HG02571 (cell line): ENCODE results near the gene CNTNAP3B.
"Not testable (repeated sequence)": the region's sequence is repeated elsewhere in the genome, so short reads cannot be mapped to it uniquely, and the experiment has no call there.

Source experiments
- ATAC-seq: cut with Tn5 transposase; IDR thresholded peaks from one replicate; pipeline ENCODE4 v1.9.1; 2021; ENCODE audit warnings: mild to moderate bottlenecking, moderate library complexity; ENCODE audit not compliant: unreplicated experiment

The CNTNAP3B gene

GRCh38 chr9:41977965-41978600 is 151.1 kb downstream of the CNTNAP3B start:
- ATAC-seq = not testable (repeated sequence)

DNA sequence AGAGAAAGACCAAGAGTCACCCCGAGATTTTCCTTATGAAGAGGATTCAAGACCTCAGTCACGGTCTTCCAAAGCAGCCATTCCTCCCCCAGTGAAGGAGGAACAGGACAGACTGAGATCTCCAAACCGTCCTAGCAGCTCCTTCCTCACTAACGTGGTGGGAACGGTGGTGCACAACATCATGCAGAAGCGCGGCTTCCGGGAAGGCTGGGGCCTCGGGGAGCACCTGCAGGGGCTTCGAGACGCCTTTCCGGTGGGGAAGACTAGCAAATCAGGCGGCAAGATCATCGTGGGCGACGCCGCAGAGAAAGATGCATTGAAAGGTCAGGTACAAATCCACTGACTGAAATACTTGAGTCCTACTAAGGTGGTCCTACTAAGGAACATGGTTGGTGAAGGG is 154.3 kb downstream of the CNTNAP3B start:
- not testable (repeated sequence) for ATAC-seq

DNA sequence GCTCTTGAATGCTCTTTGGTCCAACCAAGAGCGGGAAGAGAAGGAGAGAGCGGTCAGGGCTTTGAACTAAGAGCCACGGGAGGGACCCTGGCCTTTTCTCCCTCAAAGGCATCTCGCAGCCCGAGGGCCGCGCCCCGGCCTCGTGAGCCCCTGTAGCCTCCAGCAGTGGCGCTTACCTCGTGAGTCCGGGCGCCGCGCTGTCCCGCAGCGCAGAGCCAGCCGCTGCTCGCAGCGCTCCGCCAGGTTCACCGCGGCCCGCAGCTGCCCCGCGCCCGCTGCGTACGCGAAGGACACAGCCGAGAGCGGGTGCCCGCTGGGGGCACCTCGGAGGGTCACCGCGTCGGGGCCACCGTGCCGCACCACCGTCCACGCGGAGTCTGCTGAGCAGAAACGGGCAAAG is 176.2 kb downstream of the CNTNAP3B start:
- ATAC-seq = not testable (repeated sequence)

- ATAC-seq = not testable (repeated sequence)
Observed at GRCh38 chr9:41941738-41942137, 187.5 kb downstream of the CNTNAP3B start.

DNA sequence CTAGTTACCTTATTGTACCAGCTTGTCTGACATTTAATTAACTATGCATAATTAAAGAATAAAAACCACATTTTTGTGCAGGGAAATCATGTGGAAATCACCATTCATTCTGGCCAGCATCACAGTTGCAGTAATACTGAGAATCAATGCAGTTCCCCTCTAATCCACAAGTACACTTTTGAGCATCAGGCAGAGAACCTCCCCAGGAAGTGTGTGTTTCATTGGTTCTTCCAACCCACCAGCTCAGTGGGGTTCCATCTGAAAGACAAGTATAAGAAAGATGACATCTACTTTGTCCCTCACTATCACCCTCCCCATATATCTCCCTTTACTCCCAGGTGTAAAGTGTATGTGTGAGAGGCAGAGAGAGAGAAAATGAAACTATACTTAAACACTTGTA is 191.1 kb downstream of the CNTNAP3B start:
- not testable (repeated sequence) for ATAC-seq

DNA sequence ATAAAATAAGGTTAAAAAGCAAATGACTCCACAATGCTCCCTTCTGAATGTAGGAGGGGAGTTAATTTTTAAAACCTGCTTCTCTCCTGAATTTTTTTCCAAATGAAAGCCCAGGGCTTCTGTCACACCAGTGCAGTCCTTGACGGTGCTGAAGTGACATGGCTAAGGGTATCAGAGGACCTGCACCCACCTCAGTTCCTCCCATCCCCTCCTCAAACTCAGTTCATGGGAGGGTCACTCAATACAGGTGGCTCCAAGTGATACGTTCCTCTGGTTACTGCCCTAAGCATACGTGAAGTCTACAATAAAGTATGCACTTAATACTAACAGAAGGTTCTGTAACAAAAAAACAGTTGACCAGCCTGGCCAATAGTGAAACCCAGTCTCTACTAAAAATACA is 193.5 kb downstream of the CNTNAP3B start:
- ATAC-seq = not testable (repeated sequence)

GRCh38 chr9:41929172-41929571 is 200.1 kb downstream of the CNTNAP3B start:
- ATAC-seq = not testable (repeated sequence)

DNA sequence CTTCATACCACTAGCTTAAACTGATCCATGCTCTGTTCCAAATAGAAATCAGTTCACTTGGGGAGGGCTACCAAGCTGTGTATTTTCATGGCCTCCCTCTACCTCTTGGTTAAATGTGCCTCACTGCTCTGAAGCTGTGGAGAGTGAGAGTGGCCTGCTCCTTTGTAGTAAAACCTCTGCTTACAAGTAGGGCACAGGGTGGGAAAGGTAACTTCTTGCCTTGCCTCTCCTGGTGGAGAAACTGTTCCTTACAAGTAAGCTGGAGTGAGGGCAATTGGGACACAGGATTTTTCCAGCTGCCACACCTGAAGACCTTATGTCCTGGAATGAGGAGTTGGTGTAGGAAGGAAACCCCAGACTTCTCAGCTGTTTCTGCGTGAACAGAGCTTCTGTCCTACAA is 211.9 kb downstream of the CNTNAP3B start:
- not testable (repeated sequence) for ATAC-seq

- ATAC-seq = not testable (repeated sequence)
Observed at GRCh38 chr9:41905488-41905887, 223.7 kb downstream of the CNTNAP3B start.

- ATAC-seq = not testable (repeated sequence)
Observed at GRCh38 chr9:41902762-41903161, 226.5 kb downstream of the CNTNAP3B start.

DNA sequence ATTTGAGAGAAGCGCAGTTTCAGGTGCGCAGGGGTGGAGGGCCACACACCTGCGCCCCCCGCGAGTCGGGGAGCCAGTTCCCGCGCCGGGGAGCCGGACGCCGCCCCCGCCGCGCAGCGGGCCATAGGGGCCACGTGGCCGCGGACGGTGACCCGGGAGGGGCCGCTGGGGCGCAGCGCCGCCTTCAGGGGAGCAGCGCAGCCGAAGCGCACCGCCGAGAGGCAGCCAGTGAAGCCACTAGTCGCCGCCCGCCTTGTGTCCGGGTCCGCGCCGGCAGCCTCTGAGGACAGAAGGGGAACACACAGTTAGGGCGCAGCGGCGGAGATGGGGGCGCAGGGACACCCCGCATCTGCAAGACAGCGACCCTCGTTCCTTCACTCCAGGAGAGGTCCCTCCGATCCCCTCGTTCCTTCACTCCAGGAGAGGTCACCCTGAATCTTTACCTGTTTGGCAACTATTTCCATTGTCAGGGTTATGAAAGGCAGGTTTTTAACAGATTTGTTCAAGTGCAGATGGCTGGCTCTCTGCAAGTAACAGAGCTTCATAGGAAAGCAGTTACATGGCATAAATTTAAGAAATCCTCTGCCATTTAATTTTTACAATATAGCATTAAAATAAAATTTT is 230.4 kb downstream of the CNTNAP3B start:
- ATAC-seq = not testable (repeated sequence)

GRCh38 chr9:41874557-41874956 is 254.7 kb downstream of the CNTNAP3B start:
- ATAC-seq = not testable (repeated sequence)

GRCh38 chr9:41855422-41855821 is 273.8 kb downstream of the CNTNAP3B start:
- ATAC-seq = not testable (repeated sequence)

DNA sequence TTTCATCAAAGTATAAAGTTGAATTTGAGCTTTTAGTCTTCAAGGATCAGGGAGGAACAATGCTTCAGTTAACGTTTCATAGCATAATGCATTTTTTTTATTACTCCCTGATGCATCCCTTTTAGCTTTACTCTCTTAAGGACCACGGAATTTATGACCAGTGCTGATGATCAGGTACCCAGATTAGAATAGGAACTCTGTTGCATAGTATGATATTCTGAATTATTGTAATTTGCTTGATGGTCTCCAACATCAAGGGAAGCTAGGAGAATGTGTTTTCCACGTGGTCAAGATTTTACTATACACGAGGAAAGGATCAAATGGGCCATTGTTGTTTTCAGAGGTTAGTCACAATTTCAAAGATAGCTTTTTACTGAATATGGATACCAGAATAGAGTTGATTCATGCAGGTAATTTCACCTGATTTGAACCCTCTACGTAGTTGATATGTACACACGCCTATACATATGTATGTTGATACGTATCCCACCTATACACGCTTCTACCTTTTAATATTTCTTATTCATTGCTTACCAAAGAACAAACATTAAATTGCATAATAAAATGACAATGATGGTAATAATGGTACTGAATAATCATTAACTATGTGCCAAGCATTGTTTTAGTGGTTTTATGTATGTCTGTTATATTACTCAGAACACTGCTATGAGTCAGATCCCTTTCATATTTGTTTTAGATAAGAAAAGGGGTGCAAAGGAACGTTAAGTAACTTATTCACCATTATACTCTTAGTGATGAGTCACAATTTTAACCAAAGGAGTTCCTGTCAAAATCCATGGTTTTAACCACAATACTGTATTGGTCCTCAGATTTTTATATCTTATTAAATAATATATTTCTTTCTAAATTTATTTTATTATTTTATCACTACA is 277.1 kb downstream of the CNTNAP3B start:
- not testable (repeated sequence) for ATAC-seq

GRCh38 chr9:41847829-41848228 is 281.4 kb downstream of the CNTNAP3B start:
- ATAC-seq = not testable (repeated sequence)
